ENCODE measurements around the gene TMTC3. TPM values are rescaled to one million over a fixed set of nuclear protein-coding genes. Genes with fewer than 3 reads are reported as not detected.

The TMTC3 gene
- total and polyA plus RNA-seq, 2 experiments from 2014 or later = 17.7 to 53.8 TPM

GRCh38 chr12:88200029-88200428 lies 57.9 kb downstream of the TMTC3 start:
- Mint-ChIP-seq H3K27ac (no peak overlapping the region), H3K27me3 (ENCODE audit: insufficient read depth, low read depth, poor library complexity) (no peaks in the 10 kb centered on the region), H3K36me3 (ENCODE audit: low read depth) (peaks cover 15% of the 10 kb centered on the region; the same call in 2 of the 3 replicates), H3K4me1 (peaks cover 3% of the 10 kb centered on the region; the same call in 2 of the 3 replicates), H3K9me3 (peaks cover 19% of the 10 kb centered on the region), H3K4me3 (no peak overlapping the region)
- no peaks in the 10 kb centered on the region for H3K4me1 ChIP-seq (ENCODE audit: insufficient read depth)
- no peaks in the 10 kb centered on the region for H3K27me3 ChIP-seq (ENCODE audit: insufficient read depth)
- no peaks in the 10 kb centered on the region for H3K79me2 ChIP-seq (replicated peaks; ENCODE audit: insufficient read depth)
- DNase-seq (ENCODE audit: low spot score) (no peak), ATAC-seq (no peak)
- H2AFZ ChIP-seq = no peak overlapping the region
- H4K20me1 ChIP-seq (replicated peaks; ENCODE audit: insufficient read depth) = no peaks in the 10 kb centered on the region
- no peak for TF ChIP-seq ZNF114 (CRISPR knock-in tag; IDR thresholded peaks at IDR 0.05)
- no peak for TF ChIP-seq EZH2phosphoT487 (IDR thresholded peaks at IDR 0.05; ENCODE audit: unreplicated experiment)
- TF ChIP-seq POLR2AphosphoS5 (IDR thresholded peaks at IDR 0.05; ENCODE audit: low read depth) = no peak
- TF ChIP-seq CTCF (conservative IDR thresholded peaks at IDR 0.05; ENCODE audit: low read depth in 2 of 2) = no peak
- TF ChIP-seq JUNB (IDR thresholded peaks at IDR 0.05; ENCODE audit: unreplicated experiment) = no peak
- TF ChIP-seq ZNF462 (CRISPR knock-in tag; IDR thresholded peaks at IDR 0.05) = no peak
- TF ChIP-seq CREB1 (CRISPR knock-in tag; IDR thresholded peaks at IDR 0.05; ENCODE audit: low read depth) = no peak
- TF ChIP-seq, protein P1, sequence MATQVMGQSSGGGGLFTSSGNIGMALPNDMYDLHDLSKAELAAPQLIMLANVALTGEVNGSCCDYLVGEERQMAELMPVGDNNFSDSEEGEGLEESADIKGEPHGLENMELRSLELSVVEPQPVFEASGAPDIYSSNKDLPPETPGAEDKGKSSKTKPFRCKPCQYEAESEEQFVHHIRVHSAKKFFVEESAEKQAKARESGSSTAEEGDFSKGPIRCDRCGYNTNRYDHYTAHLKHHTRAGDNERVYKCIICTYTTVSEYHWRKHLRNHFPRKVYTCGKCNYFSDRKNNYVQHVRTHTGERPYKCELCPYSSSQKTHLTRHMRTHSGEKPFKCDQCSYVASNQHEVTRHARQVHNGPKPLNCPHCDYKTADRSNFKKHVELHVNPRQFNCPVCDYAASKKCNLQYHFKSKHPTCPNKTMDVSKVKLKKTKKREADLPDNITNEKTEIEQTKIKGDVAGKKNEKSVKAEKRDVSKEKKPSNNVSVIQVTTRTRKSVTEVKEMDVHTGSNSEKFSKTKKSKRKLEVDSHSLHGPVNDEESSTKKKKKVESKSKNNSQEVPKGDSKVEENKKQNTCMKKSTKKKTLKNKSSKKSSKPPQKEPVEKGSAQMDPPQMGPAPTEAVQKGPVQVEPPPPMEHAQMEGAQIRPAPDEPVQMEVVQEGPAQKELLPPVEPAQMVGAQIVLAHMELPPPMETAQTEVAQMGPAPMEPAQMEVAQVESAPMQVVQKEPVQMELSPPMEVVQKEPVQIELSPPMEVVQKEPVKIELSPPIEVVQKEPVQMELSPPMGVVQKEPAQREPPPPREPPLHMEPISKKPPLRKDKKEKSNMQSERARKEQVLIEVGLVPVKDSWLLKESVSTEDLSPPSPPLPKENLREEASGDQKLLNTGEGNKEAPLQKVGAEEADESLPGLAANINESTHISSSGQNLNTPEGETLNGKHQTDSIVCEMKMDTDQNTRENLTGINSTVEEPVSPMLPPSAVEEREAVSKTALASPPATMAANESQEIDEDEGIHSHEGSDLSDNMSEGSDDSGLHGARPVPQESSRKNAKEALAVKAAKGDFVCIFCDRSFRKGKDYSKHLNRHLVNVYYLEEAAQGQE (IDR thresholded peaks at IDR 0.05; ENCODE audit: unreplicated experiment) = no peak
- no peak for TF ChIP-seq ZNF331 (CRISPR knock-in tag; IDR thresholded peaks at IDR 0.05; ENCODE audit: low read depth)
- TF ChIP-seq EZH2 (IDR thresholded peaks at IDR 0.05; ENCODE audit: low read depth, unreplicated experiment) = no peak
- no peak for TF ChIP-seq STAT1 (IDR thresholded peaks at IDR 0.05; ENCODE audit: unreplicated experiment)
- no peak for TF ChIP-seq NANOG (IDR thresholded peaks at IDR 0.05; ENCODE audit: borderline replicate concordance)
- no peak for TF ChIP-seq ETS1 (IDR thresholded peaks at IDR 0.05)
- no peaks in the 10 kb centered on the region for H3K9me2 ChIP-seq (ENCODE audit: insufficient read depth)
- H3K4me2 ChIP-seq = no peak overlapping the region
- H3F3A ChIP-seq (replicated peaks; ENCODE audit: low read depth) = no peaks in the 10 kb centered on the region
- peaks cover 5% of the 10 kb centered on the region; the same call in 1 of the 2 replicates for H3K36me3 ChIP-seq (ENCODE audit: insufficient read depth)
- H3K4me3 ChIP-seq = no peak overlapping the region
- no peak overlapping the region for H3K27ac ChIP-seq (ENCODE audit: low read depth)
